Measurements from ENCODE around the gene RNF130.

DNA sequence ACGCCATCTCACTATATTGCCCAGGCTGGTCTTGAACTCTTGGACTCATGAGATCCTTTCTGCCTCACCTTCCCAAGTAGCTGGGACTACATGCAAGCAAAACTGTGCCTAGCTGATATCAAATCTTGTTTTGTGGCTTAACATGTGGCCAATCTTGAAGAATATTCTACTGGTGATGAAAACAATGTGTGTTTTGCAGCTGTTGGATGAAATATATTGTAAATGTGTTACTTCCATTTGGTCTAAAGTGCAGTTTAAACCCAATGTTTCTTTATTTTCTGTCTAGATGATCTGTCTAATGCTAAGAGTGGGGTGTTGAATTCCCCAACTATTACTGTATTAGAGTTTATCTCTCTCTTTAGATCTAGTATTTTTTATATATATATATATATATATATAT, 73.1 kb downstream of the RNF130 start:
- TF ChIP-seq POLR2A (IDR thresholded peaks at IDR 0.05), result no peak
- TF ChIP-seq, protein P1, sequence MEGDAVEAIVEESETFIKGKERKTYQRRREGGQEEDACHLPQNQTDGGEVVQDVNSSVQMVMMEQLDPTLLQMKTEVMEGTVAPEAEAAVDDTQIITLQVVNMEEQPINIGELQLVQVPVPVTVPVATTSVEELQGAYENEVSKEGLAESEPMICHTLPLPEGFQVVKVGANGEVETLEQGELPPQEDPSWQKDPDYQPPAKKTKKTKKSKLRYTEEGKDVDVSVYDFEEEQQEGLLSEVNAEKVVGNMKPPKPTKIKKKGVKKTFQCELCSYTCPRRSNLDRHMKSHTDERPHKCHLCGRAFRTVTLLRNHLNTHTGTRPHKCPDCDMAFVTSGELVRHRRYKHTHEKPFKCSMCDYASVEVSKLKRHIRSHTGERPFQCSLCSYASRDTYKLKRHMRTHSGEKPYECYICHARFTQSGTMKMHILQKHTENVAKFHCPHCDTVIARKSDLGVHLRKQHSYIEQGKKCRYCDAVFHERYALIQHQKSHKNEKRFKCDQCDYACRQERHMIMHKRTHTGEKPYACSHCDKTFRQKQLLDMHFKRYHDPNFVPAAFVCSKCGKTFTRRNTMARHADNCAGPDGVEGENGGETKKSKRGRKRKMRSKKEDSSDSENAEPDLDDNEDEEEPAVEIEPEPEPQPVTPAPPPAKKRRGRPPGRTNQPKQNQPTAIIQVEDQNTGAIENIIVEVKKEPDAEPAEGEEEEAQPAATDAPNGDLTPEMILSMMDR (IDR thresholded peaks at IDR 0.05), result no peak
